ENCODE measurements around the gene GAMT. TPM values are rescaled to one million over a fixed set of nuclear protein-coding genes. Genes with fewer than 3 reads are reported as not detected.

Gene GAMT
- total and polyA plus RNA-seq, 2 of the 13 experiments (the other 11 are each of a cell fraction or from before 2014, with no cell fraction given) = 115 to 124 TPM

- TF ChIP-seq ZSCAN21 (CRISPR knock-in tag; IDR thresholded peaks at IDR 0.05; ENCODE audit: borderline replicate concordance) (peak; percentile 47; the same call in 1 of the 2 replicates), ZFX (CRISPR knock-in tag; IDR thresholded peaks at IDR 0.05; ENCODE audit: low read depth) (no peak), ZNF720 (CRISPR knock-in tag; IDR thresholded peaks at IDR 0.05) (no peak), ZBTB33 (CRISPR knock-in tag; IDR thresholded peaks at IDR 0.05) (peak; percentile 78), RAD21 (CRISPR knock-in tag; IDR thresholded peaks at IDR 0.05) (no peak), JARID2 (CRISPR knock-in tag; IDR thresholded peaks at IDR 0.05; ENCODE audit: insufficient replicate concordance) (no peak), KLF12 (CRISPR knock-in tag; IDR thresholded peaks at IDR 0.05; ENCODE audit: borderline replicate concordance) (no peak), AGO2 (optimal IDR thresholded peaks at IDR 0.05; ENCODE audit: low read depth, low read length) (peak; percentile 80), HNF1A (IDR thresholded peaks at IDR 0.05; ENCODE audit: low read depth) (no peak), HNF1A (CRISPR knock-in tag; IDR thresholded peaks at IDR 0.05; ENCODE audit: borderline replicate concordance) (no peak)
Measured at GRCh38 chr19:1409204-1410005, 8.1 kb upstream of the GAMT start (continued).

All from HepG2 (cell line).